Sigmoid colon (tissue), 4 donors: ENCODE data around the gene FCN1.

ENCODE experiments used
- CTCF ChIP-seq, 4 experiments: fragments of 450-650 bp in 3 of 4; fragments of 200-600 bp in 1 of 4; IDR thresholded peaks; one replicate each; pipeline ENCODE4 v1.5.1; 2016 to 2019; ENCODE audit warnings: antibody characterized with exemption in 4 of 4, mild to moderate bottlenecking in 3 of 4, moderate library complexity in 2 of 4
- POLR2AphosphoS5 ChIP-seq, 4 donors: sonication (generic); formaldehyde crosslinking; IDR thresholded peaks; one replicate each; pipeline ENCODE4 v1.6.1; 2017; ENCODE audit warnings: antibody characterized with exemption in 4 of 4

DNA sequence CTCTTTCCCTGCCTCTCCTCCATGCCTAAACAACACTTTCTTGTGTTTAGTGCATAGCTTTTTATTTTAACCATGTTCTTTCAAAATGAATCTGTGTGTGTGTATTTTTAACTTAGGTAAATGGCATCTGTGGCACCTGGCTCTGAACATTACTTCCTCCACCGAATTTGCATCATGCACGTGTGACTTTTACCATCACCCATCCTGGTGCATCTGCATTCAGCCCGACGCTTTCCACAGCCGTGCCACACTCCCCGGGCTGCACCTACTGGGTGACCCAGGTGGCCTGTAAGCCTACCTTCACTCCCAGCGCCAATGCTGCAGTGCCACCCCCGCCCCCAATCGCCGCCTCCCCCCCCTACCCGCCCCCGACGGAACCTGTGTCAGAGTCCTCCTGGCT, 12.7 kb upstream of the FCN1 start:
- TF ChIP-seq CTCF (IDR thresholded peaks at IDR 0.05) (no peak), POLR2AphosphoS5 (IDR thresholded peaks at IDR 0.05) (no peak)
